Hepatocyte (in vitro differentiated cells): ENCODE measurements around the gene LY86.
A peak's percentile ranks its signal among the peaks of the same experiment; 100 is the strongest.

Source experiments
- CTCF ChIP-seq: fragments of 200-600 bp; sonication (generic); IDR thresholded peaks from 2 replicates; pipeline ENCODE4 v1.5.1; 2016; ENCODE audit warnings: antibody characterized with exemption, mild to moderate bottlenecking; ENCODE audit not compliant: poor library complexity
- EZH2 ChIP-seq: fragments of 200-600 bp; sonication (generic); IDR thresholded peaks from 2 replicates; pipeline ENCODE4 v1.6.1; 2016; ENCODE audit warnings: antibody characterized with exemption, mild to moderate bottlenecking, borderline replicate concordance

DNA sequence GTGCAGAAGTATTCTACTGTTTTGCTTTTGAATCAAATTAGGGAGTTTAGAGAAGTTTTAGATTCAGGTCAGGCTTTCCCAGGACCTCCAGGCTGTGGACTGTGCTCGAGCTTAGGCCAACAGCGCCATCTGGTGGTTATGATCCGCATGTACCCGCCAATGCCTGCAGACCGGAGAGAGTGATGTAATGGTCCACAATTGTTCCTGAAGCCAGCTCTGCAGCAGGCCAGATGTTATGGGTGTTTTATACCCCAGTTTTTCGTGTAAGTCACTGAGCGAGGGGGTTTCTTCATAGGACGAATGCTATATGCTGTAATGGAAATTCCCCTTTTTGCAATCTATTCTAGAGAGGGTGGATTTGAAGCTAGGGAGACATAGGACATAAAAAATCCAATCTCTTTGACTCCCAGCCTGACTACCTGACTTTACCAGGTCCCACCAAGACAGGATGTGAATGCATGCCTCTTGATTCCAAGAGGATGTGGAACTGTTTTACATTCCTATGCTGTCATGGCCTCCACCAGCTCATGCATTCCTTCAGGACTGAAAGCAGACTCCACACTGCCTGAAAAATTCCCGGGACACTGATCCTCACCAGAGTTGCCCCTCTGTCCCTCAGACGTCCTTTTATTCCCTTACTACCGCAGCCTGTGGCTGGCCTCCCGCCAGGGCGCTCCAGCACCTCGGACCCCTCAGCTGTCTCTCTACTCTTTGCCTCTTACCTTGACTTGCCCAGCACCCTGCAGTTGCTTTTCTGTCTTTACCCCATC is 41.2 kb upstream of the LY86 start:
- TF ChIP-seq EZH2 (no peak), CTCF (peak; percentile 94)
